HEK293T (cell line): ENCODE measurements around the gene ANP32A.

ENCODE experiments used
- CTCF ChIA-PET: fragments of 350-600 bp; formaldehyde crosslinking; extraction: SDS; loops from one replicate; lab custom pipeline; 2021; ENCODE audit warnings: antibody characterized with exemption, inconsistent platforms; lab: Yijun Ruan, JAX
- POLR2A ChIA-PET: fragments of 350-600 bp; formaldehyde crosslinking; extraction: SDS; loops from one replicate; lab custom pipeline; 2020; ENCODE audit warnings: antibody characterized with exemption, inconsistent platforms; lab: Yijun Ruan, JAX
- DNase-seq: peaks from one replicate; pipeline ENCODE4 v3.0.0; 2012; ENCODE audit warnings: mixed read lengths; ENCODE audit errors: extremely low spot score
- ARNT ChIP-seq: fragments of 450-650 bp; IDR thresholded peaks from 2 replicates; pipeline ENCODE4 v1.6.1; 2017; ENCODE audit warnings: mild to moderate bottlenecking
- BHLHE40 ChIP-seq: fragments of 450-650 bp; IDR thresholded peaks from 2 replicates; pipeline ENCODE4 v1.6.1; 2016; ENCODE audit warnings: mild to moderate bottlenecking, moderate library complexity, borderline replicate concordance
- CTBP1 ChIP-seq: fragments of 450-650 bp; IDR thresholded peaks from 2 replicates; pipeline ENCODE4 v1.6.1; 2016; ENCODE audit warnings: borderline replicate concordance
- ELF4 ChIP-seq: fragments of 450-650 bp; IDR thresholded peaks from 2 replicates; pipeline ENCODE4 v1.6.1; 2017; ENCODE audit warnings: antibody characterized with exemption
- FOXA1 ChIP-seq: fragments of 450-650 bp; IDR thresholded peaks from 2 replicates; pipeline ENCODE4 v1.6.1; 2016; ENCODE audit warnings: mild to moderate bottlenecking
- FOXK2 ChIP-seq: fragments of 450-650 bp; IDR thresholded peaks from 2 replicates; pipeline ENCODE4 v1.6.1; 2016; ENCODE audit warnings: mild to moderate bottlenecking
- FOXM1 ChIP-seq: fragments of 450-650 bp; IDR thresholded peaks from 2 replicates; pipeline ENCODE4 v1.6.1; 2017; ENCODE audit warnings: mild to moderate bottlenecking, borderline replicate concordance
- HDGF ChIP-seq: fragments of 450-650 bp; IDR thresholded peaks from 2 replicates; pipeline ENCODE4 v1.6.1; 2017; ENCODE audit warnings: antibody characterized with exemption, borderline replicate concordance
- L3MBTL2 ChIP-seq: fragments of 450-650 bp; conservative IDR thresholded peaks from 2 replicates; pipeline ENCODE4 v1.6.1; 2016; ENCODE audit warnings: mild to moderate bottlenecking
- LEF1 ChIP-seq: fragments of 450-650 bp; IDR thresholded peaks from 2 replicates; pipeline ENCODE4 v1.6.1; 2017; ENCODE audit warnings: mild to moderate bottlenecking, borderline replicate concordance
- NFRKB ChIP-seq: fragments of 450-650 bp; IDR thresholded peaks from 2 replicates; pipeline ENCODE4 v1.6.1; 2016; ENCODE audit warnings: mild to moderate bottlenecking, moderate library complexity
- PKNOX1 ChIP-seq: fragments of 450-650 bp; IDR thresholded peaks from 2 replicates; pipeline ENCODE4 v1.6.1; 2016
- SP1 ChIP-seq: fragments of 450-650 bp; IDR thresholded peaks from 2 replicates; pipeline ENCODE4 v1.6.1; 2017
- SUZ12 ChIP-seq: fragments of 450-650 bp; IDR thresholded peaks from 2 replicates; pipeline ENCODE4 v1.6.1; 2016; ENCODE audit warnings: mild to moderate bottlenecking
- TARDBP ChIP-seq: fragments of 450-650 bp; IDR thresholded peaks from 2 replicates; pipeline ENCODE4 v1.6.1; 2016
- ZNF384 ChIP-seq: fragments of 450-650 bp; IDR thresholded peaks from 2 replicates; pipeline ENCODE4 v1.6.1; 2016

ANP32A gene

GRCh38 chr15:68734352-68734751, 86.3 kb downstream of the ANP32A start:
- ChIA-PET POLR2A (interaction anchor here (0.7 kb wide), 1 partner anchor 79 kb away, joined by 3 read pairs; no protein-coding TSS in a partner anchor), CTCF (interaction anchor here (0.6 to 2.7 kb wide), 3 partner anchors 60 to 207 kb away, joined by 3 to 20 read pairs (median 5); no protein-coding TSS in a partner anchor)
- TF ChIP-seq BHLHE40 (no peak), L3MBTL2 (no peak), PKNOX1 (no peak), FOXK2 (no peak), ARNT (no peak), HDGF (no peak), NFRKB (no peak), SP1 (no peak), CTBP1 (no peak)
- no peak for DNase-seq

- ChIA-PET CTCF (interaction anchor here (2.7 kb wide), 1 partner anchor 142 kb away, joined by 20 read pairs; no protein-coding TSS in a partner anchor), POLR2A (interaction anchor here (0.7 kb wide), 1 partner anchor 80 kb away, joined by 3 read pairs; no protein-coding TSS in a partner anchor)
- TF ChIP-seq FOXA1 (no peak), TARDBP (no peak), SP1 (no peak), L3MBTL2 (no peak), ZNF384 (no peak), FOXK2 (no peak), SUZ12 (no peak), HDGF (no peak)
- DNase-seq: no peak
Measured at GRCh38 chr15:68733666-68734065, 87.0 kb downstream of the ANP32A start.

DNA sequence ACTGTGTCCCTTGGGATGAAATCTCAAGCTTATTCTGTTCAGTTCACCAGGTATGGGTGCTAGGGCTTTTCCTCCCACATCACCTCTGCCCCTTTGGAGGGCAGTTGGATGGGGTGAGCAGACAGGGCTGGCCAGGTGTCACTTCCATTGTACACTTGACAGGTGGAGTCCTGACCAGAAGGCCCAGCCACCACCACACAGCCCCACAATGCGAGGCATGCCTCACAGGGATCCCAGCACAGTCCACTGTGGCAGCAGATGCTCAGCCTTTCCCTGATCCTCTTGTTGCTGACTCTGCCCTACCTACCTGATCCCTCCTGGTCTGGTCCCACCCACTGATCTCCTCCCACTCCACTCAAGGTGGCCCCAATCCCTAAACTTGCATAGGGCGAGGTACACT, 88.2 kb downstream of the ANP32A start:
- ChIA-PET CTCF (interaction anchor here (0.6 to 2.5 kb wide), 3 partner anchors 85 to 182 kb away, joined by 3 to 25 read pairs (median 6); no protein-coding TSS in a partner anchor), POLR2A (no interaction called here)
- no peak for TF ChIP-seq FOXA1
- TF ChIP-seq SP1: no peak
- no peak for TF ChIP-seq ARNT
- no peak for TF ChIP-seq LEF1
- no peak for TF ChIP-seq FOXM1
- no peak for TF ChIP-seq SUZ12
- no peak for TF ChIP-seq BHLHE40
- no peak for TF ChIP-seq ELF4
- no peak for TF ChIP-seq L3MBTL2
- TF ChIP-seq TARDBP: no peak
- no peak for DNase-seq

- ChIA-PET CTCF (interaction anchor here (0.6 to 2.5 kb wide), 3 partner anchors 84 to 194 kb away, joined by 5 to 25 read pairs (median 6); no protein-coding TSS in a partner anchor), POLR2A (no interaction called here)
- TF ChIP-seq TARDBP (no peak), LEF1 (no peak), CTBP1 (no peak), PKNOX1 (no peak), NFRKB (no peak), FOXK2 (no peak), ELF4 (no peak)
- no peak for DNase-seq
Measured at GRCh38 chr15:68730976-68731897, 89.5 kb downstream of the ANP32A start.

DNA sequence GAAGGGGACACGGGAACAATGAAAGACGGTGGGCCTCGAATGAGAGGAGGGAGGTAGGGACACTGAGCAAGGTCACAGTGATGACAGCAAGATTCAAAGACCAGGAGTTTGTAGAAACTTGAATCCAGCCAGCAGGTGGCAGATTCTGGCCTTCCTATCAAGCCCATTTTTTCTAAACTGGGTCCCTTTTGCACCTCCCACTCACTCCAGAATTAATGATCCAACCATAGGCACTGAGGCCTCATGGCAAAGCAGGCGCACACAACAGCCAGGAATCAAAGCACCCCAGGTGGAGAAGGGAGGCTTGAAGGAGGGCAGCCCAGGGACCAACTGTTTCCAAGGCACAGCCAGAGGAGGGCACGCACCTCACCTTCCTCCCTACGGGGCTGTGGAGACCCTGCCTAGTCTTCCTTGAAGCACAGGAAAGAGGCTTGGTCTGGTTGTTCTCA, 90.2 kb downstream of the ANP32A start:
- no peak for TF ChIP-seq NFRKB
- TF ChIP-seq ZNF384: peak; percentile 87
- POLR2A ChIA-PET: no interaction called here
- peak; percentile 56 for DNase-seq
- CTCF ChIA-PET: interaction anchor here (1.9 to 2.5 kb wide), 2 partner anchors 145 to 195 kb away, joined by 5 to 25 read pairs; no protein-coding TSS in a partner anchor

GRCh38 chr15:68729789-68730411, 90.8 kb downstream of the ANP32A start:
- POLR2A ChIA-PET: no interaction called here
- CTCF ChIA-PET: interaction anchor here (1.1 kb wide), 1 partner anchor 147 kb away, joined by 5 read pairs; no protein-coding TSS in a partner anchor
- no peak for DNase-seq
- no peak for TF ChIP-seq SUZ12
- TF ChIP-seq TARDBP: no peak
- TF ChIP-seq PKNOX1: no peak
- TF ChIP-seq SP1: no peak
- no peak for TF ChIP-seq ZNF384
- no peak for TF ChIP-seq NFRKB
- no peak for TF ChIP-seq L3MBTL2
- no peak for TF ChIP-seq CTBP1
